LHCN-M2 (cell line): ENCODE data around the gene TCHP. TPM values are rescaled to one million over a fixed set of nuclear protein-coding genes. Genes with fewer than 3 reads are reported as not detected.
"Not testable (repeated sequence)": the region's sequence is repeated elsewhere in the genome, so short reads cannot be mapped to it uniquely, and the experiment has no call there.

Experiments used
- DNase-seq: peaks from one replicate; pipeline ENCODE4 v3.0.0-alpha.2; 2012; ENCODE audit warnings: low read depth
- polyA plus RNA-seq: library from polyadenylated mRNA; unstranded; fragments of >200 nt; gene quantifications from one replicate; pipeline ENCODE4 v1.2.1, GENCODE V29; 2012; ENCODE audit warnings: missing spikeins
- total RNA-seq: library from RNA; depleted of rRNA; stranded (reverse); fragments of >200 nt; gene quantifications from 2 replicates; pipeline ENCODE4 v1.2.3, GENCODE V29; 2014; rRNA removed

The TCHP gene, protein sequence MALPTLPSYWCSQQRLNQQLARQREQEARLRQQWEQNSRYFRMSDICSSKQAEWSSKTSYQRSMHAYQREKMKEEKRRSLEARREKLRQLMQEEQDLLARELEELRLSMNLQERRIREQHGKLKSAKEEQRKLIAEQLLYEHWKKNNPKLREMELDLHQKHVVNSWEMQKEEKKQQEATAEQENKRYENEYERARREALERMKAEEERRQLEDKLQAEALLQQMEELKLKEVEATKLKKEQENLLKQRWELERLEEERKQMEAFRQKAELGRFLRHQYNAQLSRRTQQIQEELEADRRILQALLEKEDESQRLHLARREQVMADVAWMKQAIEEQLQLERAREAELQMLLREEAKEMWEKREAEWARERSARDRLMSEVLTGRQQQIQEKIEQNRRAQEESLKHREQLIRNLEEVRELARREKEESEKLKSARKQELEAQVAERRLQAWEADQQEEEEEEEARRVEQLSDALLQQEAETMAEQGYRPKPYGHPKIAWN
- 14.9 and 19.0 TPM in 2 replicates for total RNA-seq
- 17.7 TPM for polyA plus RNA-seq

DNA sequence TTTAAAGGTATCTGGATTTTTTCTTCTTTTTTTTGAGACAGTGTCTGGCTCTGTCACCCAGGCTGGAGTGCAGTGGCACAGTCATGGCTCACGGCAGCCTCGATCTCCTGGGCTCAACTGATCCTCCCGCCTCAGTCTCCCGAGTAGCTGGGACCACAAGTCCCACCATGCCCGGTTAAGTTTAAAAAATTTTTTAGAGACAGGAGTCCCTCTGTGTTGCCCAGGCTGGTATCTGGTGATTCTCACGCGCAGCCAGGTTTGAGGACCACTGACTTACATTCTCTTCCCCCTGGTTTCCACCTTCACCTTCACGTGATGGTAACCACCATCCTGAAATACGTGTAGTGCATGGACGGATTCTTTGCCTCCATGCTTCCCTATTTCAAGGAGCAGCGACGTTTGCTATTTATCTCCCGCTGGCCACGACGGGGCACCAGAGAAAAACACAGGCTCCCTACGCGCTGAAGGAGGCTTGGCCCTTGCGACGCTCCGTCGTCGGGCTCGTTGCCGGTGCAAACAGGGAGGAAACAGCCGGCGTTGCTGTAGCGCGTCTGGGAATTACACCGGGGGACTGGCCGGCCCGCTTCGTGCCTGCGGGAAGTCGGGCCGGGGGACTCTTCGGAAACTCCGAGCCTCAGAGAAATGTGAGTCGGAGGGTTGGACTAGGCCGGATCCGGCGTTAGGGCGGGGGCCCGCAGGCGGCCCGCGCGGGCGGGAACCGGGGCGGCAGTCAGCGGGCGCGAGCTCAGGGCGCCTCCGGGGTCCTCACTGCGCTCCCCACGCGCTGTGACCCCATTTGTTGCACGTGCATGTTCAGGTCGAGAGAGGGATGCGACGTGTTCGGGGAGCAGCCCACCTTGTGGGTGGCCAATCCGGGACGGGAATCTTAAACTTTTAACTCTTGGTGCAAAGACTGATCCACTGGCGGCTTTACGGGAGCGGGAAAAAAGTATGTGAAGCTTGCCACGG is at the start of gene TCHP:
TSS of gene TCHP (plus strand) at position 492 of the 969 bp plus-strand sequence. CDS start 2,753 bp downstream, outside the sequence.
- peak; percentile 88 for DNase-seq

GRCh38 chr12:109850518-109850917 is 49.6 kb upstream of the TCHP start:
- DNase-seq: not testable (repeated sequence)

GRCh38 chr12:109855377-109855776 is 44.7 kb upstream of the TCHP start:
- no peak for DNase-seq

DNA sequence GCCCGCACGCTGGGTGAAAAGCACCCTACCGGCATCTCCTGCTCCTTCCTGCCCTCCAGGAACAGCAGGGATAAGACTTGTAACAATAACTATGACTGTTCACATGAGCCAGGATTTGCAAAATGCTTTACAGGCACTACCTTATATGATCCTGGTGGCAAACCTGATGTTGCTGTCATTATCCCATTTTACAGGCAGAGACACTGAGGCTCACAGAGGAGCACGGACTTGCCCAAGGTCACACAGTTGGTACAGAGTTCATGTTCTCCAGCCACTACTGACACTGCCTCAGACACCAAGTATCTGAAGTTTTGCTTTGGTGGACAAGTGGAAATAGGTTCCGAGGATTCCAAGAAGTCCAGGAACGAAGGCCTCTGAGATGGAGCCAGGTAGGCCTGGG is 42.4 kb upstream of the TCHP start:
- DNase-seq: no peak

DNA sequence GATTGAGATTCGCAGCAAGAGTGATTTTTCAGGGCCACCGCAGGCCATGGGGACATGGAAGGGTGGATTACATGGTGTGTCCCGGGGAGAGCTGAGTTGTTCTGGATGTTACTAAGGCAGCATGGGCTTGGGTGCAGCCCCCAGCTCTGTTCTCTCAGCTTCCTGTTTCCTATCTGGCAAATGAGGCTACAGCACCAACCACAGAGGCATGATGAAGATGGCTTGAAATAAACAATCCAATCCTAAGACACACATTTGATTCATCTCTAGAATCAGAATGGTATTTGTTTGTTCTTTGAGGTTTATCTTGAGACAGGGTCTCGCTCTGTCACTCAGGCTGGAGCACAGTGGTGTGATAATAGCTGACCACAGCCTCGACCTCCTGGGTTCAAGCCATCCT is 41.3 kb upstream of the TCHP start:
- no peak for DNase-seq

GRCh38 chr12:109860977-109861376 is 39.1 kb upstream of the TCHP start:
- DNase-seq: no peak

DNA sequence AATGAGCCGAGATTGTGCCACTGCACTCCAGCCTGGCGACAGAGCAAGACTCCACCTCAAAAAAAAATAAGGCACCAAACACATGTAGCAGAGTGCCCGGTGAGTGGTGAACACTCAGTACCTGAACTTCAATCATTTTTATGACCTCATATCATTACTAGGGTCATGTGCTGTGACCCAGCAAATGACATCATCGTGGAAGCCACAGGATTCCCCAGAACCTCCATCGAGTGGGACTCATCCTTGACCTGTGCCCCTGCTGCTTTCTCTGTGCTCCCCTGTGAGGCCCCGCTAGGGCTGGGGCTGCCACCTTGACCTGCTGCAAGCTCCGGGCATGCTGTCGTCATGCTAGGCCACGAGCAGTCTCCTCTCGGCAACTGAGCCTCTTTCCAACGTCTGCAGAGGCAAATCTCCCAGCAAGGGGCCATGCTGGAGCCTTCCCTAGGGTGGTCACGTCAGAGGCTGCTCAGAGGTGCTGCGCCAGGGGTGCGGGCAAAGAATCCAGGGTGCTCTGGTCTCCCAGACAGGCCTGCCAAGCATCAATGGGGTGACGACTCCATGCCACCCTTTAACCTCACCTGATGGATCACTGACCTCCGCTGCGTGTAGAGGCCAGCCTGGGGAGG is 38.3 kb upstream of the TCHP start:
- DNase-seq: no peak

- DNase-seq: not testable (repeated sequence)
Observed at GRCh38 chr12:109862491-109862890, 37.6 kb upstream of the TCHP start.

DNA sequence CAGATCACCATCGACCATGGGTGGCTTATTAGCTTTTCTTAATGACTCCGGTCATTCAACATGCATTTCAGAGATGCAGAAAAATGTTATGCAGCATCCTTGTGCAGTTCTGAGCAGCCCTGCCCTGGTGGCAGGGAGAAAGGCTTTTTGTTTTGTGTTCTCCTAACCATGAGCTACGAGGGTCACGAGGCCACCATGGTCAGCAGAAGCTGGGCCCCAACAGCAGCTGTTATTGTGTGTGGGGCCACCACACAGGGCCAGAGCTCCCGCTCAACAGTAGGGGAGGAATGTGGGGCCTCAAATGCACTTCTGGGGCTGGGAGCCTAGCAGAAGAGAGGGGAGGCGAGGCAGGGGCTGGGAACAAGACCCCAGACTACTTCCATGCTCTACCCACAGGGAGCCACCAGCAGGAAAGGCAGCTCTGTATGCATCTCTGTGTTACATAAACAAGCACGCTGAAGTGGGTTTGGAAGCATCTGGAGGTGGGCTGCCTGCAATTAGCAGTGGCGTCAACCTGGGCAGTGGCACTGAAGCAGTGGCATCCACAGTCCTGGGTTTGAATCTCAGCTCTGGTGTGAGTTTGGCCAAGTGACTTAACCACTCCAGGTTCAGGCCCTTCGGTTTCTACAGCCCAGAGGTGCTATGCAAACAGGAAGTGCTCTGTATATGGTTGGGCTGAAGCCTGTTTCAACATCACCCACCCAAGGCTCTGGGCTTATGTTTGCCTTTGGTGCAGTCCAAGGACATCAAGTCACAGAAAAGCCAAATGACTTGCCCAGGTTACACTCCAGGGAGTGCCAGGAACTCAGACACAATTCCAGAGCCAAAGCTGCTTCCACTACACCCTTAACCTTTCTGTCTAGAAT is 36.0 kb upstream of the TCHP start:
- DNase-seq: no peak

DNA sequence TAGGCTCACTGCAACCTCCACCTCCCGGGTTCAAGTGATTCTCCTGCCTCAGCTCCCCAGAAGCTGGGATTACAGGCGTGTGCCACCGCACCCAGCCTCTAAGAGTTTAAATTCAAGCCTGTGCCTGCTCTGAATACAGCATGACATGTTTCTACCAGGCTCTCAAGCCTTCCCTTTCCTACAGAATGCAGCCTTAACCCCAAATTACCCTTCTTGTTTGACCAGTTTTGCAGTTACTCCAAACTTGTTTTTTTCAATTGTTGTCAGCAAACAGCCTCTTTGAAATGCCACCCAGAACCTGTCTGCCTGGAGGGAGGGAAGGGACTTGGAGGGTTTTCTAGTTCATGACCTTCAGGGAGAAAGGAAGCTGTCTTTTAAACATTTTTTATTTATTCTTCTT is 35.2 kb upstream of the TCHP start:
- DNase-seq: no peak

GRCh38 chr12:109868182-109869051 is 31.7 kb upstream of the TCHP start:
- no peak for DNase-seq

DNA sequence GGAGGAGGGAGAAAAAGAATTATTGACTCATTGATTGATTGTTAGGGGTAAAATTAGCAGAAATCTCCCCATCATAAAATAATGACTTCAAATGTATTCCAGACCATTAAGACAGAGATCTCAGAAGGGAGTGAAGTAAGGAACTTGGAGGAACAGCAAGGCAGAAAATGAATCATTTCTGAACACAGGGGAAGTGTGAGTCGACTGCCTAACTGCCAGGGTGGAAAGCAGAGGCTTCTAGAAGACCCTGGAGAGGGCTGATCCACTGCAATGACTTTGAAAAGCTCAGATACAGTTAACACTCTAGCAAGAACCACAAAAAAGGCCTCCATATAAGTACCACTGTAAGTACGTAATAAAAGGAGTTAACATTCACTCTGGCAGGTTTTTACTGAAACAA is 29.4 kb upstream of the TCHP start:
- DNase-seq: no peak

- no peak for DNase-seq
Observed at GRCh38 chr12:109871668-109872314, 28.3 kb upstream of the TCHP start.

GRCh38 chr12:109873653-109874052 is 26.4 kb upstream of the TCHP start:
- DNase-seq: no peak

DNA sequence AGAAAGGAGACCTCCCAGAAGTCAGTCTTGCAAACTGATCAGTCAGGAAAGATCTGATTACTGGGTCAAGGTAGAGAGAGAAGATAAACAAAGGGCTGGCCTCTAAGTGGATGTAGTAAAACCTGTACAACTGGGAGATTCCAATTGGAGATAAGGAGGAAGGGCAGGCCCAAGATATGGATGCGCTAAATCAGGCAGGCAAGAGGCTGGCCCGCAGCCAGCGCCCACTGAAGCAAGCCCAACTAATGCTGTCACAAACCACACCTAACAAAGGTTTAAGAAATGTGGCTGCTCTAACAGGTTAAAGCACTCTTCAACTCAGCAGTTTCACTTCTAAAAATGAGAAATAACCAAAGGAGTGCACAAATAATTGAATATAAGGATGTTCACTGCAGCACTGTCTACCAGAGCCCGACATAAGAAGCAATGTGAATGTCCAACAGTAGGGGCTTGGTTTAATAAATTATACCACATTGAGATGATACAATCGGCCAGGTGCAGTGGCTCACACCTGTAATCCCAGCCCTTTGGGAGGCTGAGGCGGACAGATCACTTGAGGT is 24.4 kb upstream of the TCHP start:
- DNase-seq: no peak

DNA sequence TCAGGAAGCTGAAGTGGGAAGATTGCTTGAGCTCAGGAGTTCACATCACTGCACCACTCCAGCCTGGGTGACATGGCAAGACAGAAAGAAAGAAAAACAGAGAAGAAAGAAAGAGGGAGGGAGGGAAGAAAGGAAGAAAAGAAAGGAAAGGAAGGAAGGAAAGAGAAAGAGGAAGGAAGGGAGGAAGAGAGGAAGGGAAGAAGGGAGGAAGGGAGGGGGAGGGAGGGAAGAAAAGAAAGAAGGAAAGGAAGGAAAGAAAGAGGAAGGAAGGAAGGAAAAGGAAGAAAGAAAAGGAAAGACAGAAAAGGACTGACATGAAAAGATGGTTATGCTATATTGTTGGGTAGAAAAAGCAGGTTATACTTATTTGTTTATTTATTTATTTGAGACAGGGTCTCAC is 23.7 kb upstream of the TCHP start:
- DNase-seq: no peak

DNA sequence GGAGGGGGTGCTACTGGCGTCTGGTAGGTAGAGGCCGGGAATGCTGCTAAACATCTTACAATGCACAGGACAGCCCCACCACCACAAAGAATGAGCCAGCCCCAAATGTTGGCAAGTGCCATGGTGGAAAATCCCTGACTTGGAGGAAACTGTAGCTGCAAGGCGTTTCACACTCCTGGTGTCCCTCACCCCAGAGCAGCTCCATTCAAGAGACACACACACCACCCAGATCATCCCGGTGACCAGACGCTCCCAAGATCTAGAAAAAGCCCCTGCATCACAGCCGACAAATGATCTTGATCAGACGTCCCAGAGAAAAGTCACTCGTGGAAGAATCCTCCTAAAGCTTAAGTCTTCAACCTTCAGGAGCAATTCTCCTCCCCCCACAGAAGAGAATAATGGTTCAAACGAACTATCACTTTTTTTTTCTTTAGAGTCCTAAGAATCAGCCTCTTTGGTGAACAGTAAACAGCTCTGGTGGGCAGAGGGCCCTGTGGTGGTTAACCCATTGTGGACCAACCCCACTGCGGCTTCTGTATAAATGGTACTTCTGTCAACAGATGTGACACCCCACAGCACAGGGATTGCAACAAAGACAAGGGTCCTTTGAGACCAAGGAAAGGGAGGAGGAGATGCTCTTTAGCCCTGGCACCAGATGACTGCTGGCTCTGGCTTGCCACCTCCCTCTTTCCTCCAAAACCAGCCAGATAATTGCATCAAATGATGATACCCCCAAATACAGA is 22.4 kb upstream of the TCHP start:
- no peak for DNase-seq

DNA sequence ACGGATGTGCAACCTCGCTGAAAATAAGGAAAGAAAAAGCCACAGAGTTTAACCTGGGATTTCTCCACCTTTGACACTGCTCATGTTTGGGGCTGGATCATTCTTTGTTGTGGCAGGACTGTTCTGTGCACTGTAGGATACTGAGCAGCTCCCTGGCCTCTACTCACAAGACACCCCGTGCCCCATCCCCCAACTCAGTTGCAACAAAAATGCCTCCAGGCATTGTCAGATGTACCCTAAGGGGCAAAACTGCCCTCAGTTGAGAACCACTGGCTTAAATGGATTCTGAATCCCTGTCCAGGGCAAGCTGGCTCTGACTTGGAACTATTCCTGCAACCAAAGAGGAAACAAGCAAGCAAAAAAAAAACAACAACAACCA is 21.8 kb upstream of the TCHP start:
- no peak for DNase-seq
